ENCODE data around the gene AADAC. TPM values are rescaled to one million over a fixed set of nuclear protein-coding genes. Genes with fewer than 3 reads are reported as not detected.

The AADAC gene
- total RNA-seq, 1 donor from 2014 or later, result not detected

- DNase-seq (ENCODE audit: low read depth) (no peak), FAIRE-seq (no peak)
- no peaks in the 10 kb centered on the region for H3K27me3 Mint-ChIP-seq (ENCODE audit: low read depth, unreplicated experiment)
- no peaks in the 10 kb centered on the region for H3K27me3 ChIP-seq (ENCODE audit: insufficient read depth, low read length)
- no peak overlapping the region for H3K4me3 ChIP-seq (ENCODE audit: insufficient read depth, low read depth, low read length)
- no peak overlapping the region for H2AFZ ChIP-seq (ENCODE audit: low read depth, low read length)
- H3K4me1 Mint-ChIP-seq (ENCODE audit: low read depth, unreplicated experiment), result peaks cover 8% of the 10 kb centered on the region
- H3K27ac ChIP-seq (ENCODE audit: low read depth, low read length), result no peak overlapping the region
- H3K9me3 ChIP-seq (ENCODE audit: insufficient read depth, low read depth, low read length), result peaks cover 6% of the 10 kb centered on the region
- H3K9me3 Mint-ChIP-seq (ENCODE audit: unreplicated experiment), result peaks cover 17% of the 10 kb centered on the region
- no peaks in the 10 kb centered on the region for H3K4me1 ChIP-seq (ENCODE audit: insufficient read depth, low read length)
- no peak for TF ChIP-seq EZH2 (IDR thresholded peaks at IDR 0.05; ENCODE audit: insufficient read depth, low read length)
- TF ChIP-seq CTCF (IDR thresholded peaks at IDR 0.05; ENCODE audit: insufficient read depth, low read depth, low read length), result no peak
- H4K20me1 ChIP-seq (ENCODE audit: insufficient read depth, low read length), result no peaks in the 10 kb centered on the region
- no peaks in the 10 kb centered on the region for H3K79me2 ChIP-seq (ENCODE audit: insufficient read depth, low read length)
- H3K4me2 ChIP-seq (ENCODE audit: low read length), result no peak overlapping the region
- H3K9ac ChIP-seq (ENCODE audit: low read length), result no peak overlapping the region
- H3K27ac Mint-ChIP-seq (ENCODE audit: unreplicated experiment), result no peak overlapping the region
- no peaks in the 10 kb centered on the region for H3K36me3 ChIP-seq (ENCODE audit: insufficient read depth, low read length)
- H3K4me3 Mint-ChIP-seq (ENCODE audit: unreplicated experiment), result no peak overlapping the region
- H3K36me3 Mint-ChIP-seq (ENCODE audit: low read depth, unreplicated experiment), result no peaks in the 10 kb centered on the region
Observed at GRCh38 chr3:151811474-151811873, 2.4 kb upstream of the AADAC start.

- Mint-ChIP-seq H3K36me3 (ENCODE audit: low read depth, unreplicated experiment) (no peaks in the 10 kb centered on the region), H3K27me3 (ENCODE audit: low read depth, unreplicated experiment) (no peaks in the 10 kb centered on the region), H3K27ac (ENCODE audit: unreplicated experiment) (no peak overlapping the region), H3K9me3 (ENCODE audit: unreplicated experiment) (no peaks in the 10 kb centered on the region), H3K4me3 (ENCODE audit: unreplicated experiment) (no peak overlapping the region), H3K4me1 (ENCODE audit: low read depth, unreplicated experiment) (peaks cover 9% of the 10 kb centered on the region)
- Histone ChIP-seq H3K79me2 (ENCODE audit: insufficient read depth, low read length) (no peaks in the 10 kb centered on the region), H3K27ac (ENCODE audit: low read depth, low read length) (no peak overlapping the region), H3K4me3 (ENCODE audit: insufficient read depth, low read depth, low read length) (no peak overlapping the region), H3K9ac (ENCODE audit: low read length) (no peak overlapping the region), H4K20me1 (ENCODE audit: insufficient read depth, low read length) (no peaks in the 10 kb centered on the region), H3K4me2 (ENCODE audit: low read length) (no peak overlapping the region), H2AFZ (ENCODE audit: low read depth, low read length) (no peak overlapping the region), H3K9me3 (ENCODE audit: insufficient read depth, low read depth, low read length) (peaks cover 3% of the 10 kb centered on the region), H3K27me3 (ENCODE audit: insufficient read depth, low read length) (no peaks in the 10 kb centered on the region), H3K4me1 (ENCODE audit: insufficient read depth, low read length) (no peaks in the 10 kb centered on the region), H3K36me3 (ENCODE audit: insufficient read depth, low read length) (no peaks in the 10 kb centered on the region)
- DNase-seq (ENCODE audit: low read depth), result no peak
- no peak for FAIRE-seq
- no peak for TF ChIP-seq CTCF (IDR thresholded peaks at IDR 0.05; ENCODE audit: insufficient read depth, low read depth, low read length)
- TF ChIP-seq EZH2 (IDR thresholded peaks at IDR 0.05; ENCODE audit: insufficient read depth, low read length), result no peak
Observed at GRCh38 chr3:151814588-151814987, 672 bp downstream of the AADAC start.

GRCh38 chr3:151816091-151816604 is 2.2 kb downstream of the AADAC start:
- Histone ChIP-seq H3K27ac (ENCODE audit: low read depth, low read length) (no peak overlapping the region), H3K4me1 (ENCODE audit: insufficient read depth, low read length) (no peaks in the 10 kb centered on the region), H3K79me2 (ENCODE audit: insufficient read depth, low read length) (no peaks in the 10 kb centered on the region), H3K9ac (ENCODE audit: low read length) (no peak overlapping the region), H3K4me3 (ENCODE audit: insufficient read depth, low read depth, low read length) (no peak overlapping the region), H3K9me3 (ENCODE audit: insufficient read depth, low read depth, low read length) (no peaks in the 10 kb centered on the region), H3K36me3 (ENCODE audit: insufficient read depth, low read length) (no peaks in the 10 kb centered on the region), H4K20me1 (ENCODE audit: insufficient read depth, low read length) (no peaks in the 10 kb centered on the region), H3K4me2 (ENCODE audit: low read length) (no peak overlapping the region), H3K27me3 (ENCODE audit: insufficient read depth, low read length) (no peaks in the 10 kb centered on the region), H2AFZ (ENCODE audit: low read depth, low read length) (no peak overlapping the region)
- DNase-seq (ENCODE audit: low read depth) (peak; percentile 78), FAIRE-seq (no peak)
- H3K4me3 Mint-ChIP-seq (ENCODE audit: unreplicated experiment), result no peak overlapping the region
- H3K9me3 Mint-ChIP-seq (ENCODE audit: unreplicated experiment), result no peaks in the 10 kb centered on the region
- peaks cover 9% of the 10 kb centered on the region for H3K4me1 Mint-ChIP-seq (ENCODE audit: low read depth, unreplicated experiment)
- no peaks in the 10 kb centered on the region for H3K36me3 Mint-ChIP-seq (ENCODE audit: low read depth, unreplicated experiment)
- no peaks in the 10 kb centered on the region for H3K27me3 Mint-ChIP-seq (ENCODE audit: low read depth, unreplicated experiment)
- no peak for TF ChIP-seq EZH2 (IDR thresholded peaks at IDR 0.05; ENCODE audit: insufficient read depth, low read length)
- no peak for TF ChIP-seq CTCF (IDR thresholded peaks at IDR 0.05; ENCODE audit: insufficient read depth, low read depth, low read length)
- no peak overlapping the region for H3K27ac Mint-ChIP-seq (ENCODE audit: unreplicated experiment)
